Measurements from ENCODE around the gene CLIC3. TPM values are rescaled to one million over a fixed set of nuclear protein-coding genes. Genes with fewer than 3 reads are reported as not detected.

Gene CLIC3
- total and polyA plus RNA-seq, 11 donors = 1.5 to 16.7 (median 5.0) TPM

DNA sequence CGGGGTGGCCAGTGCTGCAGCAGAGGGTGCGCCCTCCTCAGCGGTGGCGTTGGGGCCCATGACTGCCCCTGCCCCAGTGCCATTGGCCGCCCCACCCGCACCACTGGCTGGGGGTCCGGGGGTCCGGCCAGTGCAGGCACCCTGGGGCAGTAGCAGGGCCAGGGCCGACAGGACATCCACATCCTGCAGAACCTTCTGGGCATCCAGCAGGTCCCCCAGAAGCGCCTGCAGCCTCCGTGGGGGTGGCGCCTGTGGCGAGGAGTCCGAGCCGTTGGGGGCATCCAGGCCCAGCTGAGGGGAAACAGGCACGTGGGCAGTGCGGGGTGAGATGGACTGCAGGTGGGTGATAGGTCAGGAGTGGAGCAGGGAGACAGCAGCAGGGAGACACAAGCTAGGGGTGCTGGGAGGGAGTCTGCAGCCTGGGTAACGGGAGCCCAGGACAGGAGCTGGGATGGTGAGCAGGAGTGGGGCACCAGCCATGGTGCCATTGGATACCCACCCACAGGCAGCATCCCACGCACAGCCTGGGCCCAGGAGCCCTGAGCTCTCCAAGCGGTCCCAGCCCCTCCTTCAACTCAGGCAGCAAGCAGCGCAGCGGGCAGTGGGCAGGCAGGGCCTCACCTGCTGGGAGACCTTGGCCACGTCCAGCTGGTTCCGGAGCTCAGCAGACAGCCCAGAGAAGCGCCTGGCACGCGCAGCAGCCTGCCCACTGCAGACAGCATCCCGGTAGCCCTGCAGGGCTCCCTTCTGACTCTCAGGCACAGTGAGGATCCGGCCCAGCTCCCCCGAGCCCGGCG, 24.6 kb upstream of the CLIC3 start:
- no peaks in the 10 kb centered on the region for H3K27me3 ChIP-seq
- no peaks in the 10 kb centered on the region for H3K9me3 ChIP-seq
- peaks cover 0 to 44% (median 23%) of the 10 kb centered on the region in 9 donors for H3K36me3 ChIP-seq
- DNase-seq = no peak
- no peak overlapping the region for H3K27ac ChIP-seq
- no peak for TF ChIP-seq POLR2A (IDR thresholded peaks at IDR 0.05)
- TF ChIP-seq, protein P1, sequence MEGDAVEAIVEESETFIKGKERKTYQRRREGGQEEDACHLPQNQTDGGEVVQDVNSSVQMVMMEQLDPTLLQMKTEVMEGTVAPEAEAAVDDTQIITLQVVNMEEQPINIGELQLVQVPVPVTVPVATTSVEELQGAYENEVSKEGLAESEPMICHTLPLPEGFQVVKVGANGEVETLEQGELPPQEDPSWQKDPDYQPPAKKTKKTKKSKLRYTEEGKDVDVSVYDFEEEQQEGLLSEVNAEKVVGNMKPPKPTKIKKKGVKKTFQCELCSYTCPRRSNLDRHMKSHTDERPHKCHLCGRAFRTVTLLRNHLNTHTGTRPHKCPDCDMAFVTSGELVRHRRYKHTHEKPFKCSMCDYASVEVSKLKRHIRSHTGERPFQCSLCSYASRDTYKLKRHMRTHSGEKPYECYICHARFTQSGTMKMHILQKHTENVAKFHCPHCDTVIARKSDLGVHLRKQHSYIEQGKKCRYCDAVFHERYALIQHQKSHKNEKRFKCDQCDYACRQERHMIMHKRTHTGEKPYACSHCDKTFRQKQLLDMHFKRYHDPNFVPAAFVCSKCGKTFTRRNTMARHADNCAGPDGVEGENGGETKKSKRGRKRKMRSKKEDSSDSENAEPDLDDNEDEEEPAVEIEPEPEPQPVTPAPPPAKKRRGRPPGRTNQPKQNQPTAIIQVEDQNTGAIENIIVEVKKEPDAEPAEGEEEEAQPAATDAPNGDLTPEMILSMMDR (IDR thresholded peaks at IDR 0.05) = no peak
- intact Hi-C loops (cut with DNase I) = loop anchor here in 1 of 10 donors (10.0 kb wide), 1 partner anchor 136 kb away; the partner anchor contains the start of gene TRAF2
- 94 to 97% (median 95%) methylated on average over 18 to 32 of the region's 32 CpGs for WGBS, 4 donors
- H3K4me3 ChIP-seq = no peak overlapping the region
- peaks cover 0 to 1% (median 0%) of the 10 kb centered on the region in 12 donors for H3K4me1 ChIP-seq
- no peak for ATAC-seq

DNA sequence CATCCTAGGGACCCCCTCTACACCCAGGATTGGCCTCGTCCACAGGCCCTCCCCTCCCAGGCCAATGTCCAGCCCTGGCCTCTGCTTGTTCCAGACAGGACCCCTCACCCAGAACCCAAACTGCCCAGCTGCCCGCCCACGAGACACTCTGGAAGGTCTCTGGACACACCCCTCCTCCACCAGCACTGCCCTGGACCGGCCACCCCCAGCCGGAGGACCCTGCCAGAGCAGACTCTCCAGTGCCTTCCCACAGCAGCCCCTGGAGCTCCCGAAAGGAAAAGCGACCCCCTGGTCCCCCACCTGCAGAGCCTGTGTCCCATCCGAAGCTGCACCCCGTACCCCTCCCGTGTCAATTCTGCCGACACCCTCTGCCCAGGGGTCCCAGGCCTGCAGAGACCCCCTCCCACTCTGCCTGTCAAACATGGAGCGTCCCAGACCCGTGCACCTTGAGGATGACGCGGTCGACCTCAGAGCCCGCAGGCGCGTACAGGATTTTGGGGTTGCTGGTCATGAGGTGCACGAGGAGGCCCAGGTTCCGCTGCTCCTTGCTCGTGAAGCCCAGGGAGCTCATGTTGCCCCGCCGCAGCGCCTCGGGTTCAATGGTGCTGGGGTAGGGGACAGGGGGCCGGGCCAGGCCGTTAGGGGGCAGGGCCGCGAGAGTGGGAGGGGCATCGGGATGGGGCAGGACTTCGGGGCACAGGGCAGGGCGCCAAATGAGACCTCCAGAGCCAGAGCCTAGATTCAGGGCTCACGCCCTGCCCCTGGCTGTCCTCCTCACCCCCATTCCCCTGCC, 23.7 kb upstream of the CLIC3 start:
- ATAC-seq (no peak), DNase-seq (no peak)
- 94 to 97% (median 96%) methylated on average over 17 to 34 of the region's 34 CpGs for WGBS, 4 donors
- no peaks in the 10 kb centered on the region for H3K9me3 ChIP-seq
- no peak overlapping the region for H3K4me3 ChIP-seq
- peaks cover 0 to 53% (median 32%) of the 10 kb centered on the region in 9 donors for H3K36me3 ChIP-seq
- TF ChIP-seq POLR2A (IDR thresholded peaks at IDR 0.05) = no peak
- TF ChIP-seq, protein P1 (IDR thresholded peaks at IDR 0.05) = no peak
- H3K4me1 ChIP-seq = no peaks in the 10 kb centered on the region
- no peak overlapping the region for H3K27ac ChIP-seq
- no peaks in the 10 kb centered on the region for H3K27me3 ChIP-seq
- intact Hi-C loops (cut with DNase I) = loop anchor here in 2 of 10 donors (5.0 to 10.0 kb wide), 2 partner anchors 135 to 193 kb away; partner anchors contain the start of gene TRAF2 (in 1 of the 2)

DNA sequence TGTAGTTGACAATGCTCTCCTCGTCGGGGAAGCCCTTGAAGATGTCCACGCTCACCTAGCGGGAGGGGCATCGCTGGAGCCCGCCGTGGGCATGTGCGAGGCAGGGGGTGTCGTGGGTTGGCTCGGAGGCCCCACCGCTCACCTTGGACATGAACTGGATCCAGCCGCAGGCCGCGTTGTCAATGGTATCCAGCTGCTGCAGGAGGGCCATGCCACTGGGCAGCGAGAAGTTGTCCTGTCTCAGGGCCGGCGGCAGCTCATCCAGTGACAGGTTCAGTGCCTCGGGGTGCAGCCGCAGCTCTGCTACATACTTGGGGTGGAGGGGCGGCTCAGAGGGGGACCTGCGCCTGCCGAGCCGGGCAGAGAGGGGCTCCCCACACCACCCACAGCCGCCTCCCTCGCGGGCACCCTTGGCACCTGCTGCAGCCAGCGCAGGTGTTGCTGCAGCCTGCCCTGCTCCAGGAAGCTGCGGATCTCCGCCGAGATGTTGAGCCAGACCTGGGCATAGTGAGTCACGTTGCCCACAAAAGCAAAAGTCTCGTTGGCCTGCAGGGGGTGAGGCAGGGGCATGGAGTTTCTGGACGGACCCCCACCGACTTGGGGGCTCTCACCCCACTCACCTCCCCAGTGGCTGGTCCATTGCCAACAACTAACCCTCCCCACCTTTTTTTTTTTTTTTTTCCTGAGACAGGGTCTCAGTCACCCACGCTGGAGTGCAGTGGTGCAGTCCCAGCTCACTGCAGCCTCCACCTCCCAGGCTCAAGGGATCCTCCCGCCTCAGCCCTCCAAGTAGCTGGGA, 22.6 kb upstream of the CLIC3 start:
- ATAC-seq (no peak), DNase-seq (no peak)
- no peak overlapping the region for H3K27ac ChIP-seq
- H3K4me3 ChIP-seq = no peak overlapping the region
- H3K36me3 ChIP-seq = peaks cover 0 to 64% (median 37%) of the 10 kb centered on the region in 9 donors
- no peaks in the 10 kb centered on the region for H3K4me1 ChIP-seq
- 93 to 94% (median 94%) methylated on average over 23 to 36 of the region's 36 CpGs for WGBS, 4 donors
- no peaks in the 10 kb centered on the region for H3K27me3 ChIP-seq
- intact Hi-C loops (cut with DNase I) = loop anchor here in 1 of 10 donors (5.0 kb wide), 1 partner anchor 192 kb away; no protein-coding TSS in a partner anchor
- no peaks in the 10 kb centered on the region for H3K9me3 ChIP-seq
- TF ChIP-seq, protein P1 (IDR thresholded peaks at IDR 0.05) = no peak
- no peak for TF ChIP-seq POLR2A (IDR thresholded peaks at IDR 0.05)
